Measurements from ENCODE around the gene ELOVL6. TPM values are rescaled to one million over a fixed set of nuclear protein-coding genes. Genes with fewer than 3 reads are reported as not detected.
A peak's percentile ranks its signal among the peaks of the same experiment; 100 is the strongest.

The ELOVL6 gene
- total RNA-seq, 1 donor from 2014 or later: 3.6 TPM

- peaks cover 7% of the 10 kb centered on the region for H3K4me1 ChIP-seq
- no peaks in the 10 kb centered on the region for H3K9me3 ChIP-seq
- intact Hi-C loops (cut with DNase I): no loop called here
- no peak for TF ChIP-seq CTCF (IDR thresholded peaks at IDR 0.05)
- H3K4me3 ChIP-seq: no peak overlapping the region
- no peaks in the 10 kb centered on the region for H3K36me3 ChIP-seq
- peaks cover 10% of the 10 kb centered on the region for H3K27me3 ChIP-seq (ENCODE audit: low read depth)
- DNase-seq (no peak), ATAC-seq (no peak)
- H3K27ac ChIP-seq: no peak overlapping the region
These were observed 3.1 kb upstream of the ELOVL6 start for GRCh38 chr4:110201502-110201901.

- intact Hi-C loops (cut with DNase I): no loop called here
- H3K36me3 ChIP-seq: no peaks in the 10 kb centered on the region
- H3K9me3 ChIP-seq: no peaks in the 10 kb centered on the region
- TF ChIP-seq CTCF (IDR thresholded peaks at IDR 0.05): no peak
- peaks cover 10% of the 10 kb centered on the region for H3K27me3 ChIP-seq (ENCODE audit: low read depth)
- no peak overlapping the region for H3K4me3 ChIP-seq
- no peak overlapping the region for H3K27ac ChIP-seq
- H3K4me1 ChIP-seq: peaks cover 11% of the 10 kb centered on the region
- no peak for DNase-seq
- ATAC-seq: no peak
These were observed 2.3 kb upstream of the ELOVL6 start for GRCh38 chr4:110200689-110201088.

- Histone ChIP-seq H3K36me3 (no peaks in the 10 kb centered on the region), H3K9me3 (no peaks in the 10 kb centered on the region), H3K27me3 (ENCODE audit: low read depth) (peaks cover 10% of the 10 kb centered on the region), H3K4me1 (peaks cover 14% of the 10 kb centered on the region), H3K27ac (peak overlapping the region; percentile 24), H3K4me3 (peak overlapping the region; percentile 96)
- DNase-seq (no peak), ATAC-seq (no peak)
- intact Hi-C loops (cut with DNase I): no loop called here
- TF ChIP-seq CTCF (IDR thresholded peaks at IDR 0.05): no peak
These were observed 373 bp downstream of the ELOVL6 start for GRCh38 chr4:110198049-110198434.

GRCh38 chr4:110197529-110198042 lies 829 bp downstream of the ELOVL6 start:
- DNase-seq (no peak), ATAC-seq (peak; percentile 3 to 27)
- H3K27ac ChIP-seq: peak overlapping the region; percentile 92
- no peak for TF ChIP-seq CTCF (IDR thresholded peaks at IDR 0.05)
- H3K4me3 ChIP-seq: peak overlapping the region; percentile 96
- H3K4me1 ChIP-seq: peaks cover 14% of the 10 kb centered on the region
- no peaks in the 10 kb centered on the region for H3K36me3 ChIP-seq
- H3K27me3 ChIP-seq (ENCODE audit: low read depth): peaks cover 10% of the 10 kb centered on the region
- intact Hi-C loops (cut with DNase I): no loop called here
- no peaks in the 10 kb centered on the region for H3K9me3 ChIP-seq

- Histone ChIP-seq H3K4me3 (peak overlapping the region; percentile 96), H3K27ac (peak overlapping the region; percentile 92), H3K4me1 (peaks cover 14% of the 10 kb centered on the region), H3K27me3 (ENCODE audit: low read depth) (peaks cover 7% of the 10 kb centered on the region), H3K36me3 (no peaks in the 10 kb centered on the region), H3K9me3 (no peaks in the 10 kb centered on the region)
- no peak for TF ChIP-seq CTCF (IDR thresholded peaks at IDR 0.05)
- intact Hi-C loops (cut with DNase I): no loop called here
- ATAC-seq: peak; percentile 68 to 78
- DNase-seq: no peak
These were observed 1.4 kb downstream of the ELOVL6 start for GRCh38 chr4:110196871-110197528.
